Left lung (tissue), 10 donors: ENCODE data around the gene PDE4B. TPM values are rescaled to one million over a fixed set of nuclear protein-coding genes. Genes with fewer than 3 reads are reported as not detected.

ENCODE experiments used
- ATAC-seq: fragments of 200-7000 bp; cut with Tn5 transposase; one replicate; pipeline ENCODE4 v1.9.1; 2020; ENCODE audit warnings: moderate library complexity
- DNase-seq, 4 donors: peaks; one replicate each; pipeline ENCODE4 v3.0.0-alpha.2; 2013 to 2020
- H3K27ac ChIP-seq, 2 donors: fragments of 200-600 bp; sonication (generic) in 1 of 2; one replicate each; pipeline versions ENCODE4 v1.5.0 to v1.8.0; 2020 to 2021
- H3K27me3 ChIP-seq, 2 donors: fragments of 200-600 bp; sonication (generic) in 1 of 2; one replicate each; pipeline versions ENCODE4 v1.5.0 to v1.8.0; 2020 to 2021
- H3K36me3 ChIP-seq, 2 donors: fragments of 200-600 bp; sonication (generic) in 1 of 2; one replicate each; pipeline versions ENCODE4 v1.5.0 to v1.8.0; 2020 to 2021
- H3K4me1 ChIP-seq, 2 donors: fragments of 200-600 bp; one replicate each; pipeline ENCODE4 v1.8.0; 2021
- H3K4me3 ChIP-seq, 2 donors: fragments of 200-600 bp; sonication (generic) in 1 of 2; one replicate each; pipeline versions ENCODE4 v1.5.0 to v1.8.0; 2020 to 2021; ENCODE audit warnings: mild to moderate bottlenecking in 1 of 2
- H3K9me3 ChIP-seq, 2 donors: fragments of 200-600 bp; sonication (generic) in 1 of 2; one replicate each; pipeline versions ENCODE4 v1.5.0 to v1.8.0; 2020 to 2021
- intact Hi-C, 2 donors: fragments of 100-400 bp; cut with DNase I; formaldehyde crosslinking; loops; one replicate each; pipeline versions ENCODE4 v1.11.2 to v1.14.2; 2022
- polyA plus RNA-seq, 6 donors: library from polyadenylated mRNA; unstranded; fragments of 120-200 nt; gene quantifications; one replicate each; pipeline ENCODE4 v1.2.1, GENCODE V29; 2013; ENCODE audit not compliant: insufficient read length in 6 of 6
- total RNA-seq, 2 donors: library from RNA; stranded (reverse); fragmentation: NEBNext Ultra II Directional; extraction: Animal tissue kit (Norgen Biotek cat#: 25700); gene quantifications; one replicate each; pipeline ENCODE4 v1.2.1, GENCODE V29; 2021
- TF ChIP-seq, protein P1 (sequence below), 2 donors: fragments of 200-600 bp; sonication (generic) in 1 of 2; IDR thresholded peaks; one replicate each; pipeline versions ENCODE4 v1.5.0 to v1.8.0; 2021; ENCODE audit warnings: antibody characterized with exemption in 2 of 2
- donor health status: DM: no; HTN: yes; CAD: no.
- donor health status: DM: no; HTN: no; CAD: no.

PDE4B gene
- total and polyA plus RNA-seq, 8 donors = 8.6 to 50.7 (median 19.2) TPM

- no peaks in the 10 kb centered on the region for H3K36me3 ChIP-seq
- TF ChIP-seq, protein P1, sequence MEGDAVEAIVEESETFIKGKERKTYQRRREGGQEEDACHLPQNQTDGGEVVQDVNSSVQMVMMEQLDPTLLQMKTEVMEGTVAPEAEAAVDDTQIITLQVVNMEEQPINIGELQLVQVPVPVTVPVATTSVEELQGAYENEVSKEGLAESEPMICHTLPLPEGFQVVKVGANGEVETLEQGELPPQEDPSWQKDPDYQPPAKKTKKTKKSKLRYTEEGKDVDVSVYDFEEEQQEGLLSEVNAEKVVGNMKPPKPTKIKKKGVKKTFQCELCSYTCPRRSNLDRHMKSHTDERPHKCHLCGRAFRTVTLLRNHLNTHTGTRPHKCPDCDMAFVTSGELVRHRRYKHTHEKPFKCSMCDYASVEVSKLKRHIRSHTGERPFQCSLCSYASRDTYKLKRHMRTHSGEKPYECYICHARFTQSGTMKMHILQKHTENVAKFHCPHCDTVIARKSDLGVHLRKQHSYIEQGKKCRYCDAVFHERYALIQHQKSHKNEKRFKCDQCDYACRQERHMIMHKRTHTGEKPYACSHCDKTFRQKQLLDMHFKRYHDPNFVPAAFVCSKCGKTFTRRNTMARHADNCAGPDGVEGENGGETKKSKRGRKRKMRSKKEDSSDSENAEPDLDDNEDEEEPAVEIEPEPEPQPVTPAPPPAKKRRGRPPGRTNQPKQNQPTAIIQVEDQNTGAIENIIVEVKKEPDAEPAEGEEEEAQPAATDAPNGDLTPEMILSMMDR (IDR thresholded peaks at IDR 0.05) = no peak
- H3K27ac ChIP-seq = no peak overlapping the region
- peak; percentile 61 for ATAC-seq
- no peaks in the 10 kb centered on the region for H3K27me3 ChIP-seq
- peaks cover 0 to 6% of the 10 kb centered on the region in 2 donors for H3K4me1 ChIP-seq
- DNase-seq = peak in 1 of 4 donors; percentile 64
- H3K9me3 ChIP-seq = no peaks in the 10 kb centered on the region
- intact Hi-C loops = no loop called here
- no peak overlapping the region for H3K4me3 ChIP-seq
Measured at GRCh38 chr1:65948609-65949229, 156.0 kb downstream of the PDE4B start.

GRCh38 chr1:65949230-65949626, 156.5 kb downstream of the PDE4B start:
- peaks cover 0 to 6% of the 10 kb centered on the region in 2 donors for H3K4me1 ChIP-seq
- intact Hi-C loops = no loop called here
- no peak overlapping the region for H3K27ac ChIP-seq
- DNase-seq = peak in 2 of 4 donors; percentile 73 to 82
- no peaks in the 10 kb centered on the region for H3K36me3 ChIP-seq
- H3K27me3 ChIP-seq = no peaks in the 10 kb centered on the region
- TF ChIP-seq, protein P1 (IDR thresholded peaks at IDR 0.05) = no peak
- no peak overlapping the region for H3K4me3 ChIP-seq
- no peaks in the 10 kb centered on the region for H3K9me3 ChIP-seq
- ATAC-seq = peak; percentile 43

- no peaks in the 10 kb centered on the region for H3K27me3 ChIP-seq
- H3K36me3 ChIP-seq = no peaks in the 10 kb centered on the region
- no peaks in the 10 kb centered on the region for H3K9me3 ChIP-seq
- no peak for DNase-seq
- intact Hi-C loops = no loop called here
- H3K4me3 ChIP-seq = no peak overlapping the region
- TF ChIP-seq, protein P1 (IDR thresholded peaks at IDR 0.05) = no peak
- ATAC-seq = peak; percentile 68
- peaks cover 0 to 6% of the 10 kb centered on the region in 2 donors for H3K4me1 ChIP-seq
- no peak overlapping the region for H3K27ac ChIP-seq
Measured at GRCh38 chr1:65949933-65950332, 157.2 kb downstream of the PDE4B start.

GRCh38 chr1:65952696-65953095, 160.0 kb downstream of the PDE4B start:
- Histone ChIP-seq H3K9me3 (no peaks in the 10 kb centered on the region), H3K27me3 (no peaks in the 10 kb centered on the region), H3K4me1 (peaks cover 0 to 6% of the 10 kb centered on the region in 2 donors), H3K4me3 (no peak overlapping the region), H3K36me3 (no peaks in the 10 kb centered on the region), H3K27ac (no peak overlapping the region)
- intact Hi-C loops = no loop called here
- ATAC-seq (no peak), DNase-seq (no peak)
- TF ChIP-seq, protein P1 (IDR thresholded peaks at IDR 0.05) = no peak

DNA sequence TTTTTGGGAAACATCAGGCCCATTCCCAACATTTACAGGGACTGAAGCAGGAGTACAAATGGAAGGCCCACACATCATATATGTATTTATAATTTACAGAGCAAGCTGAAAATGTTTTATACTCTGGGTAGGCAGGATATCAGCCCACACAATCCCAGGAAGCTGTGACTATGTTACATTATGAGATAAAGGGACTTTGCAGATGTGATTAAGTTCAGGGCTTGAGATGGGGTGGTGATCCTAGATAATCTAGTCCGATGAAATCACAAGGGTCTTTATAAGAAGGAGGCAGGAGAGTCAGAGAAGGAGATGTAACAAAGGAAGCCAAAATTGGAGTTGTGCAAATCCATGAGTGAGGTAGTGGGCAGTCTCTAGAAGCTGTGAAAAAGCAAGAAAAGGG, 160.5 kb downstream of the PDE4B start:
- intact Hi-C loops = no loop called here
- no peaks in the 10 kb centered on the region for H3K27me3 ChIP-seq
- ATAC-seq = no peak

More for the DNA sequence above, 160.5 kb downstream of the PDE4B start:
- Histone ChIP-seq H3K27ac (no peak overlapping the region), H3K4me3 (no peak overlapping the region), H3K36me3 (no peaks in the 10 kb centered on the region), H3K4me1 (peaks cover 0 to 6% of the 10 kb centered on the region in 2 donors), H3K9me3 (no peaks in the 10 kb centered on the region)
- TF ChIP-seq, protein P1 (IDR thresholded peaks at IDR 0.05) = no peak
- DNase-seq = no peak
